ENCODE results near the gene TRIM39. TPM values are rescaled to one million over a fixed set of nuclear protein-coding genes. Genes with fewer than 3 reads are reported as not detected.

TRIM39 gene
- total and polyA plus RNA-seq, 2 donors (not counting 1 experiment from before 2014, with no cell fraction given) = 18.1 to 31.4 TPM

- Histone ChIP-seq H3K4me2 (replicated peaks; ENCODE audit: low read depth, low read length, poor library complexity, severe bottlenecking) (no peak overlapping the region), H3K36me3 (replicated peaks in 1 of 2; ENCODE audit: control extremely low read depth in 1 of 2, control insufficient read depth in 1 of 2, extremely low read depth in 1 of 2, insufficient read depth in 2 of 2, low read length in 1 of 2) (peaks cover 13 to 76% of the 10 kb centered on the region in 2 experiments), H3K79me2 (ENCODE audit: control insufficient read depth, insufficient read depth, low read length) (no peaks in the 10 kb centered on the region), H3K27me3 (replicated peaks in 1 of 4; ENCODE audit: control extremely low read depth in 1 of 4, control insufficient read depth in 3 of 4, insufficient read depth in 4 of 4, low read length in 3 of 4) (no peaks in the 10 kb centered on the region), H3K4me3 (ENCODE audit: control extremely low read depth in 1 of 5, extremely low read depth in 1 of 5, insufficient read depth in 1 of 5, low read depth in 2 of 5, low read length in 4 of 5) (no peak overlapping the region), H3K27ac (ENCODE audit: low read length in 2 of 2) (no peak overlapping the region), H2AFZ (ENCODE audit: insufficient read depth, low read depth, low read length, poor library complexity, severe bottlenecking) (no peak overlapping the region), H3K9me3 (ENCODE audit: control extremely low read depth in 1 of 3, control insufficient read depth in 2 of 3, insufficient read depth in 1 of 3, low read length in 2 of 3) (no peaks in the 10 kb centered on the region), H3K9ac (ENCODE audit: low read length) (no peak overlapping the region), H4K20me1 (ENCODE audit: control insufficient read depth, insufficient read depth, low read length, poor library complexity, severe bottlenecking) (no peaks in the 10 kb centered on the region), H3K4me1 (ENCODE audit: control insufficient read depth in 2 of 2, insufficient read depth in 2 of 2, low read length in 2 of 2) (no peaks in the 10 kb centered on the region)
- WGBS (ENCODE audit: insufficient coverage) = no CpG with 5 or more reads among the region's 2 CpGs
- no peaks in the 10 kb centered on the region for H3K4me1 Mint-ChIP-seq
- no peaks in the 10 kb centered on the region for H3K9me3 Mint-ChIP-seq (ENCODE audit: insufficient read depth)
- no peak for ATAC-seq (ENCODE audit: low read depth)
- no peak for DNase-seq
- H3K4me3 Mint-ChIP-seq = no peak overlapping the region
- CTCF ChIA-PET = no interaction called here
- POLR2A ChIA-PET = no interaction called here
- H3K27me3 Mint-ChIP-seq = no peaks in the 10 kb centered on the region
- no peak for TF ChIP-seq CTCF (IDR thresholded peaks at IDR 0.05)
- TF ChIP-seq EZH2 (IDR thresholded peaks at IDR 0.05; ENCODE audit: borderline replicate concordance, insufficient read depth, low read depth, low read length, poor library complexity, severe bottlenecking) = no peak
- H3K27ac Mint-ChIP-seq = no peak overlapping the region
- intact Hi-C loops (cut with micrococcal nuclease) = no loop called here
These were observed 7.5 kb downstream of the TRIM39 start for GRCh38 chr6:30334075-30334783.

GRCh38 chr6:30340589-30341054 lies 13.9 kb downstream of the TRIM39 start:
- Mint-ChIP-seq H3K4me3 (no peak overlapping the region), H3K9me3 (ENCODE audit: insufficient read depth) (no peaks in the 10 kb centered on the region), H3K27me3 (no peaks in the 10 kb centered on the region), H3K27ac (no peak overlapping the region), H3K4me1 (peaks cover 9% of the 10 kb centered on the region)
- H3K36me3 ChIP-seq (replicated peaks in 1 of 2; ENCODE audit: control extremely low read depth in 1 of 2, control insufficient read depth in 1 of 2, extremely low read depth in 1 of 2, insufficient read depth in 2 of 2, low read length in 1 of 2) = peaks cover 14 to 60% of the 10 kb centered on the region in 2 experiments
- no peak overlapping the region for H3K9ac ChIP-seq (ENCODE audit: low read length)
- DNase-seq (no peak), ATAC-seq (ENCODE audit: low read depth) (no peak)
- no peak overlapping the region for H3K4me2 ChIP-seq (replicated peaks; ENCODE audit: low read depth, low read length, poor library complexity, severe bottlenecking)
- peaks cover under 1 to 7% of the 10 kb centered on the region in 2 donors for H3K4me1 ChIP-seq (ENCODE audit: control insufficient read depth in 2 of 2, insufficient read depth in 2 of 2, low read length in 2 of 2)
- H3K27me3 ChIP-seq (replicated peaks in 1 of 4; ENCODE audit: control extremely low read depth in 1 of 4, control insufficient read depth in 3 of 4, insufficient read depth in 4 of 4, low read length in 3 of 4) = no peaks in the 10 kb centered on the region
- no peaks in the 10 kb centered on the region for H3K9me3 ChIP-seq (ENCODE audit: control extremely low read depth in 1 of 3, control insufficient read depth in 2 of 3, insufficient read depth in 1 of 3, low read length in 2 of 3)
- no peak overlapping the region for H2AFZ ChIP-seq (ENCODE audit: insufficient read depth, low read depth, low read length, poor library complexity, severe bottlenecking)
- no peak overlapping the region for H3K27ac ChIP-seq (ENCODE audit: low read length in 2 of 2)
- H3K79me2 ChIP-seq (ENCODE audit: control insufficient read depth, insufficient read depth, low read length) = peaks cover 1% of the 10 kb centered on the region
- CTCF ChIA-PET = interaction anchor here (1.4 kb wide), 1 partner anchor 210 kb away, joined by 3 read pairs; no protein-coding TSS in a partner anchor
- TF ChIP-seq CTCF (IDR thresholded peaks at IDR 0.05) = no peak
- no peak for TF ChIP-seq EZH2 (IDR thresholded peaks at IDR 0.05; ENCODE audit: borderline replicate concordance, insufficient read depth, low read depth, low read length, poor library complexity, severe bottlenecking)
- intact Hi-C loops (cut with micrococcal nuclease) = no loop called here
- no peak overlapping the region for H3K4me3 ChIP-seq (ENCODE audit: control extremely low read depth in 1 of 5, extremely low read depth in 1 of 5, insufficient read depth in 1 of 5, low read depth in 2 of 5, low read length in 4 of 5)
- H4K20me1 ChIP-seq (ENCODE audit: control insufficient read depth, insufficient read depth, low read length, poor library complexity, severe bottlenecking) = no peaks in the 10 kb centered on the region
- POLR2A ChIA-PET = interaction anchor here (0.7 kb wide), 1 partner anchor 12 kb away, joined by 3 read pairs; no protein-coding TSS in a partner anchor
- no CpG with 5 or more reads among the region's 6 CpGs for WGBS (ENCODE audit: insufficient coverage)
